IgD-negative memory B cell (primary cell): ENCODE data around the gene CBFA2T3. TPM values are rescaled to one million over a fixed set of nuclear protein-coding genes. Genes with fewer than 3 reads are reported as not detected.

Experiments used
- H3K27ac Mint-ChIP-seq, 3 donors: one replicate each; pipeline ENCODE4 v1.8.0; 2020 to 2022; ENCODE audit warnings: mild to moderate bottlenecking in 3 of 3, mixed read lengths in 3 of 3, moderate library complexity in 1 of 3
- H3K27me3 Mint-ChIP-seq: one replicate; pipeline ENCODE4 v1.8.0; 2021; ENCODE audit warnings: mixed read lengths
- H3K36me3 Mint-ChIP-seq: one replicate; pipeline ENCODE4 v1.8.0; 2020; ENCODE audit warnings: mild to moderate bottlenecking, mixed read lengths
- H3K4me1 Mint-ChIP-seq, 3 donors: one replicate each; pipeline ENCODE4 v1.8.0; 2020 to 2022; ENCODE audit warnings: mixed read lengths in 3 of 3, mild to moderate bottlenecking in 1 of 3
- H3K4me3 Mint-ChIP-seq, 4 donors: one replicate each; pipeline ENCODE4 v1.8.0; 2020 to 2022; ENCODE audit warnings: mild to moderate bottlenecking in 4 of 4, mixed read lengths in 4 of 4, moderate library complexity in 3 of 4
- H3K9me3 Mint-ChIP-seq, 3 donors: one replicate each; pipeline ENCODE4 v1.8.0; 2020 to 2021; ENCODE audit warnings: mixed read lengths in 3 of 3, mild to moderate bottlenecking in 1 of 3
- polyA plus RNA-seq: library from polyadenylated mRNA; unstranded; fragments of 300-500 nt; fragmentation: Illumina TruSeq; gene quantifications from one replicate; pipeline ENCODE4 v1.2.3, GENCODE V29; 2021

The CBFA2T3 gene
- polyA plus RNA-seq, 1 donor from 2014 or later = 38.8 TPM

GRCh38 chr16:88907768-88908167 lies 69.2 kb downstream of the CBFA2T3 start:
- H3K27ac Mint-ChIP-seq = no peak overlapping the region
- H3K36me3 Mint-ChIP-seq = peaks cover 1% of the 10 kb centered on the region
- H3K4me3 Mint-ChIP-seq = peak overlapping the region in 1 of 4 donors; percentile 78
- no peaks in the 10 kb centered on the region for H3K27me3 Mint-ChIP-seq
- no peaks in the 10 kb centered on the region for H3K9me3 Mint-ChIP-seq
- H3K4me1 Mint-ChIP-seq = peaks cover 6 to 16% (median 14%) of the 10 kb centered on the region in 3 donors

GRCh38 chr16:88906535-88907105 lies 70.4 kb downstream of the CBFA2T3 start:
- peak overlapping the region in 2 of 3 donors; percentile 70 to 91 for H3K27ac Mint-ChIP-seq

DNA sequence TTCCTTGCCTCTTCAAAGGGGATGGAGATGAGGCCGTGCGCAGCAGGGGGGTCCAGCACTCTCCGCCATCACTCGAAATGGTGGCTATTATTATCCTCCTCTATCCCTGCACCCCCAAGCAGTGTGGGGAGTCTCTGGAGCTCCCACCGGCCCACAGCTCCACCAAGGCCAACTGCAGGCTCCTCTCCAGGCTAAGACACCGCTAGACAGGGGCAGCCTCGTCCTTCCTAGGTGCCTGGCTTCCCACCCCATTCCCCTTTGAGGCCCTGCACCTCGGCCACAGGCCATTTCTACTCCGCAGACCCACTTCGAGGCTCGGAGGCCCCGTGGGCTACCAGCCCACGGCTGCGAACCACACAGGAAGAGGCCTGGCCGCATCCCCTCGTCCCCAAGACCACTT lies 71.0 kb downstream of the CBFA2T3 start:
- Mint-ChIP-seq H3K4me3 (peak overlapping the region in 1 of 4 donors; percentile 58), H3K36me3 (no peaks in the 10 kb centered on the region), H3K27ac (peak overlapping the region in 2 of 3 donors; percentile 70 to 91), H3K4me1 (peaks cover under 1 to 12% (median 9%) of the 10 kb centered on the region in 3 donors), H3K27me3 (no peaks in the 10 kb centered on the region), H3K9me3 (no peaks in the 10 kb centered on the region)

More at GRCh38 chr16:88906535-88907105, 70.4 kb downstream of the CBFA2T3 start:
- Mint-ChIP-seq H3K4me3 (peak overlapping the region in 2 of 4 donors; percentile 28 to 37), H3K27me3 (no peaks in the 10 kb centered on the region), H3K36me3 (no peaks in the 10 kb centered on the region), H3K4me1 (peaks cover 6 to 14% (median 14%) of the 10 kb centered on the region in 3 donors), H3K9me3 (no peaks in the 10 kb centered on the region)

- H3K9me3 Mint-ChIP-seq = no peaks in the 10 kb centered on the region
- no peaks in the 10 kb centered on the region for H3K36me3 Mint-ChIP-seq
- H3K4me1 Mint-ChIP-seq = peaks cover 0 to 12% (median 9%) of the 10 kb centered on the region in 3 donors
- peak overlapping the region in 2 of 3 donors; percentile 70 to 74 for H3K27ac Mint-ChIP-seq
- H3K4me3 Mint-ChIP-seq = no peak overlapping the region
- H3K27me3 Mint-ChIP-seq = no peaks in the 10 kb centered on the region
Observed at GRCh38 chr16:88905563-88905962, 71.4 kb downstream of the CBFA2T3 start.

- H3K27me3 Mint-ChIP-seq = no peaks in the 10 kb centered on the region
- peak overlapping the region in 2 of 3 donors; percentile 70 to 74 for H3K27ac Mint-ChIP-seq
- H3K4me1 Mint-ChIP-seq = peaks cover 0 to 12% (median 5%) of the 10 kb centered on the region in 3 donors
- H3K4me3 Mint-ChIP-seq = peak overlapping the region in 2 of 4 donors; percentile 60 to 80
- H3K9me3 Mint-ChIP-seq = no peaks in the 10 kb centered on the region
- H3K36me3 Mint-ChIP-seq = no peaks in the 10 kb centered on the region
Observed at GRCh38 chr16:88904676-88905365, 72.2 kb downstream of the CBFA2T3 start.

DNA sequence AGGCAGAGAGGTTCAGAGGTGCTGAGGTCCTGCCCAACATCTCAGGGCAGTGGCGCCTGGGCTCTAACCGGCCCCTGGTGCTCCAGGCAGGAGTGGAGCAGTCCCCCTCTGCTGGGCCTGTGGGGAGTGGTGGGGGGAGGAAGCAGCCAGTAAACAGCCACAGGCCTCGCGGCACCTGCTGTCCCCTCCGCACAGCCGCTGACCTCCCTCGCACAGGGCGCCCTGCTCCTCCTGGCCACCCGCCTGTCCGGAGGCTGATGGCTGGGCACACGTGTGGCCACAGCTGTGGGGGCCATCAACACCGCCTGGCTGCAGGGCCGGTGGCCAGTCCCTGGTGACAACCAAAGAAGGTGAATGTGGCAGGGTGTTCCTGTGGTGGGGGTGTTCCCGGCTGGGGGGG lies 73.7 kb downstream of the CBFA2T3 start:
- H3K36me3 Mint-ChIP-seq = no peaks in the 10 kb centered on the region
- no peak overlapping the region for H3K27ac Mint-ChIP-seq
- H3K4me1 Mint-ChIP-seq = peaks cover 0 to 12% (median 5%) of the 10 kb centered on the region in 3 donors
- no peaks in the 10 kb centered on the region for H3K9me3 Mint-ChIP-seq
- H3K4me3 Mint-ChIP-seq = peak overlapping the region in 1 of 4 donors; percentile 43
- H3K27me3 Mint-ChIP-seq = no peaks in the 10 kb centered on the region

- H3K9me3 Mint-ChIP-seq = no peaks in the 10 kb centered on the region
- peak overlapping the region in 1 of 3 donors; percentile 79 for H3K27ac Mint-ChIP-seq
- H3K36me3 Mint-ChIP-seq = no peaks in the 10 kb centered on the region
- peak overlapping the region in 1 of 4 donors; percentile 43 for H3K4me3 Mint-ChIP-seq
- no peaks in the 10 kb centered on the region for H3K27me3 Mint-ChIP-seq
- H3K4me1 Mint-ChIP-seq = peaks cover 0 to 10% (median 4%) of the 10 kb centered on the region in 3 donors
Observed at GRCh38 chr16:88902744-88903143, 74.3 kb downstream of the CBFA2T3 start.

DNA sequence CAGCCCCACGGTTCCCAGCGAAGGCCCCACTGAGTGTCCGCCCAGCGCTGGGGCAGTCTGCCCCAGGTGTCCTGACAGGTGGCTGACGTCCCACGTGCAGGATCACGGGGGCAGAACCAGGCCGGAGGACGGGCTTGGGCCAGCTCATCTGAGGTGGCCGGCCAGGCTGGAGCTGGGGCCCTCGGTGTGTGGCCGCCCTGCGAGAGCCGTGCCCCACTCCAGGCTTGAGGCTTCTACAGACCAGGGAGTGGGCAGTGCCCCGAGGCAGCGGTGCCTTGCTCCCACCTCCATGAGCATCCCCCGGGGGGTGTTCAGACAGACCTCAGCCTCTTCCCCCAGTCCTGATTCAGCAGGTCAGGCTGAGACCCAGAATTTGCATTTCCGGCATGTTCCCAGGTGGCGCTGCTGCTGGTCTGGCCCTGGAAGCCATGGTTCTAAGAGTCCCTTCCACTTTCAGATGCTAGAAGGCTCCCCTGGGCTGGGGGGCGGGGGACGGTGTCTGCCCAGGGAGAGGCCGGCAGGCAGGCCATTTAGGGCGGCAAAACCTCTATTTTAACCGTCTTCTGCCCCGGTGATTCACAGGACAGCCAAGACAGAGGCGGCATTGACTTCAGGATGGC lies 75.2 kb downstream of the CBFA2T3 start:
- Mint-ChIP-seq H3K27me3 (no peaks in the 10 kb centered on the region), H3K4me1 (peaks cover 0 to 8% (median 3%) of the 10 kb centered on the region in 3 donors), H3K9me3 (no peaks in the 10 kb centered on the region), H3K27ac (no peak overlapping the region), H3K36me3 (no peaks in the 10 kb centered on the region), H3K4me3 (peak overlapping the region in 1 of 4 donors; percentile 77)

DNA sequence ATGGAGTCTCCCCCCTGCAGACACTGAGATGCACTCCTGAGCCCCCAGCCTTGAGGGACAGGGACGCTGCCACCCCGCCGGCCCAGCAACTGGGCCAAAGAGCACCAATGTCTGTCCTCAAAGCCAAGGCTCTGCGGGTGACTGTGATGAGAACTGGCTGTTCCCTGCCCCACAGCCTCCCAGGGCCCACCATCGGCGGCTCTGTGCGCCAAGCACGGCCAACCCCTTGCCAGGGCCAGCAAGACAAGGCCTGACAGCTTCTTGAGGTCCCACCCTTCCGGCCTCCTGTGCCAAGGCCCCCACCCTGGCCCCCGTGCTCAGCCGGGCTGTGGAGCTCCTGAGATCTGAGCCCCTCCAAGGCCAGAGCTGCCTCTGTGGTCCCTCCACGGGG lies 76.3 kb downstream of the CBFA2T3 start:
- H3K4me3 Mint-ChIP-seq = no peak overlapping the region
- no peaks in the 10 kb centered on the region for H3K9me3 Mint-ChIP-seq
- H3K27me3 Mint-ChIP-seq = no peaks in the 10 kb centered on the region
- H3K4me1 Mint-ChIP-seq = peaks cover 0 to 4% (median 3%) of the 10 kb centered on the region in 3 donors
- no peaks in the 10 kb centered on the region for H3K36me3 Mint-ChIP-seq
- no peak overlapping the region for H3K27ac Mint-ChIP-seq

- H3K9me3 Mint-ChIP-seq = no peaks in the 10 kb centered on the region
- no peak overlapping the region for H3K4me3 Mint-ChIP-seq
- no peak overlapping the region for H3K27ac Mint-ChIP-seq
- H3K36me3 Mint-ChIP-seq = no peaks in the 10 kb centered on the region
- peaks cover 0 to 5% (median 2%) of the 10 kb centered on the region in 3 donors for H3K4me1 Mint-ChIP-seq
- H3K27me3 Mint-ChIP-seq = no peaks in the 10 kb centered on the region
Observed at GRCh38 chr16:88899901-88900661, 76.9 kb downstream of the CBFA2T3 start.

DNA sequence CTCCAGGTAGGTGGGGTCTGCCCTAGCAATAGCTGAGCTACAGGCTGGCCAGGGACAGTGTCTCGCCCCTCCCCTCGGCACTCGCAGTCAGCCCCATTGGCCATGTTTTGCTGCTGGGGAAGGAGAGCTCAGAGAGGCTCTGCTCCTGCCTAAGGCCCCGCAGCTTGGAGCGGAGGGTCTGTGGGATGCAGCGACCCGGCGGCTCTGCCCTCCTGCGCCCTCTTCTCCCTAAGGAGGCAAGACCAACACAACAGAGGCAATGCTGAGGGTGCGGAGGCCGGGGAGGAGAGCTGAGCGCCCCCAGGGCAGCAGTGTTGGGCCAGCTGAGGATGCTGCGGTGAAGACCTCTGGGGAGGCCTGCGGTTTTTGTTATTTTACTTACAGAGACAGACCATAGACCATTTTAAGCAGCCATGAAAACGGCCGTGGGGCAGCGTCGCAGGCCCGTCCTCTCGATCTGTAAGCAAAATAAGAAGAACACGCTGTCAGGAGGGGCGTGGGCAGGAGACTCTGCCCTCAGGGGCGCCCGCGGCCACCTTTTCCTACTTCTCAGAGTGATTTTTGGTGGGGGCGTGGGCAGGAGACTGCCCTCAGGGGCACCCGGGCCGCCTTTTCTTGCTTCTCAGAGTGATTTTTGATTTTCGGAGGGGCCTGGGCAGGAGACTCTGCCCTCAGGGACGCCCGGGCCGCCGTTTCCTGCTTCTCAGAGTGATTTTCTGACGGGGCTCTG lies 79.1 kb downstream of the CBFA2T3 start:
- Mint-ChIP-seq H3K4me1 (peaks cover 2 to 6% (median 4%) of the 10 kb centered on the region in 3 donors), H3K4me3 (peak overlapping the region in 1 of 4 donors; percentile 12), H3K27me3 (no peaks in the 10 kb centered on the region), H3K36me3 (no peaks in the 10 kb centered on the region), H3K27ac (no peak overlapping the region), H3K9me3 (no peaks in the 10 kb centered on the region)

- Mint-ChIP-seq H3K27ac (no peak overlapping the region), H3K36me3 (no peaks in the 10 kb centered on the region), H3K4me1 (peaks cover 2 to 5% (median 4%) of the 10 kb centered on the region in 3 donors), H3K27me3 (no peaks in the 10 kb centered on the region), H3K9me3 (no peaks in the 10 kb centered on the region), H3K4me3 (no peak overlapping the region)
Observed at GRCh38 chr16:88896238-88897070, 80.6 kb downstream of the CBFA2T3 start.

DNA sequence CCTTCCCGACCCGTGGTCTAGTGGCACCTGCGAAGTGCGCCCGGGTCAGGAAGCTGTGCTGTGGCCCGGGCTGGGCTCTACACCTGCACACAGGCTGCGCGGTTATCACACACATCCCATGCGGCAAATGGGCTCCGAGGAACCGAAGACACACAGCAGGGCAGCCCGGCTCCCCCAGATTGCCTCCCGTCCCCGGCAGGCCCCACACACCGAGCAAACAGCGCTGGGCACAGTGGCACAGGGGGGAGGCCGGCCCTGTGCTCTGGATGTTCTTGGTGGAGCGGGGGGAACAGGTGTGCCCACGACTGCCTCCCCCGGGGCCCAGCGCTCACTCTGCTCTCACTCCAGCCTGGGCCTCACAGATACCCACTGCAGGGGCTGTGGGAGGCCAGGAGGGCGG lies 81.7 kb downstream of the CBFA2T3 start:
- Mint-ChIP-seq H3K9me3 (no peaks in the 10 kb centered on the region), H3K27ac (peak overlapping the region in 1 of 3 donors; percentile 73), H3K4me3 (no peak overlapping the region), H3K27me3 (no peaks in the 10 kb centered on the region), H3K36me3 (no peaks in the 10 kb centered on the region), H3K4me1 (peaks cover 2 to 5% (median 4%) of the 10 kb centered on the region in 3 donors)
